ENCODE measurements around the gene C7orf57. TPM values are rescaled to one million over a fixed set of nuclear protein-coding genes. Genes with fewer than 3 reads are reported as not detected.
A peak's percentile ranks its signal among the peaks of the same experiment; 100 is the strongest.

Gene C7orf57
- total RNA-seq, 2 experiments from 2014 or later = 0.10 to 0.21 TPM

GRCh38 chr7:48041653-48041970 lies 6.3 kb downstream of the C7orf57 start:
- no peak for DNase-seq
- H3K4me3 Mint-ChIP-seq = no peak overlapping the region
- H3K36me3 Mint-ChIP-seq (ENCODE audit: low read depth) = no peaks in the 10 kb centered on the region
- peaks cover 21% of the 10 kb centered on the region for H3K27me3 Mint-ChIP-seq
- peaks cover 37% of the 10 kb centered on the region for H3K4me1 Mint-ChIP-seq
- CTCF ChIA-PET = interaction anchor here (0.8 kb wide), 1 partner anchor 18 kb away, joined by 3 read pairs; no protein-coding TSS in a partner anchor
- POLR2A ChIA-PET = no interaction called here
- no peaks in the 10 kb centered on the region for H3K9me3 Mint-ChIP-seq
- H3K27ac Mint-ChIP-seq = no peak overlapping the region

GRCh38 chr7:48042216-48042615 lies 6.9 kb downstream of the C7orf57 start:
- Mint-ChIP-seq H3K27ac (no peak overlapping the region), H3K9me3 (no peaks in the 10 kb centered on the region), H3K4me1 (peaks cover 37% of the 10 kb centered on the region), H3K4me3 (no peak overlapping the region), H3K36me3 (ENCODE audit: low read depth) (no peaks in the 10 kb centered on the region), H3K27me3 (peaks cover 14% of the 10 kb centered on the region)
- DNase-seq = no peak
- POLR2A ChIA-PET = no interaction called here
- CTCF ChIA-PET = no interaction called here

- ChIA-PET POLR2A (no interaction called here), CTCF (no interaction called here)
- Mint-ChIP-seq H3K4me3 (no peak overlapping the region), H3K4me1 (peaks cover 37% of the 10 kb centered on the region), H3K36me3 (ENCODE audit: low read depth) (no peaks in the 10 kb centered on the region), H3K27me3 (peaks cover 10% of the 10 kb centered on the region), H3K27ac (no peak overlapping the region), H3K9me3 (no peaks in the 10 kb centered on the region)
- DNase-seq = no peak
These were observed 7.3 kb downstream of the C7orf57 start for GRCh38 chr7:48042636-48043035.

- Mint-ChIP-seq H3K36me3 (ENCODE audit: low read depth) (no peaks in the 10 kb centered on the region), H3K27ac (no peak overlapping the region), H3K27me3 (peaks cover 1% of the 10 kb centered on the region), H3K9me3 (no peaks in the 10 kb centered on the region), H3K4me1 (peaks cover 37% of the 10 kb centered on the region), H3K4me3 (no peak overlapping the region)
- no peak for DNase-seq
- ChIA-PET CTCF (interaction anchor here (0.6 to 1.5 kb wide), 3 partner anchors 64 to 65 kb away, joined by 3 to 4 read pairs (median 3); no protein-coding TSS in a partner anchor), POLR2A (no interaction called here)
These were observed 9.9 kb downstream of the C7orf57 start for GRCh38 chr7:48045195-48045765.

- no peaks in the 10 kb centered on the region for H3K36me3 Mint-ChIP-seq (ENCODE audit: low read depth)
- DNase-seq = peak; percentile 44
- H3K4me3 Mint-ChIP-seq = no peak overlapping the region
- no peak overlapping the region for H3K27ac Mint-ChIP-seq
- H3K27me3 Mint-ChIP-seq = peaks cover 1% of the 10 kb centered on the region
- no peaks in the 10 kb centered on the region for H3K9me3 Mint-ChIP-seq
- ChIA-PET CTCF (no interaction called here), POLR2A (no interaction called here)
- peaks cover 33% of the 10 kb centered on the region for H3K4me1 Mint-ChIP-seq
These were observed 11.1 kb downstream of the C7orf57 start for GRCh38 chr7:48046458-48046857.

- Mint-ChIP-seq H3K4me3 (no peak overlapping the region), H3K27ac (no peak overlapping the region), H3K4me1 (peaks cover 22% of the 10 kb centered on the region), H3K9me3 (no peaks in the 10 kb centered on the region), H3K36me3 (ENCODE audit: low read depth) (no peaks in the 10 kb centered on the region), H3K27me3 (peaks cover 1% of the 10 kb centered on the region)
- ChIA-PET POLR2A (no interaction called here), CTCF (interaction anchor here (0.5 kb wide), 1 partner anchor 80 kb away, joined by 4 read pairs; no protein-coding TSS in a partner anchor)
- no peak for DNase-seq
These were observed 12.8 kb downstream of the C7orf57 start for GRCh38 chr7:48048113-48048512.

GRCh38 chr7:48049850-48050249 lies 14.5 kb downstream of the C7orf57 start:
- Mint-ChIP-seq H3K27ac (no peak overlapping the region), H3K4me3 (no peak overlapping the region), H3K4me1 (peaks cover 18% of the 10 kb centered on the region), H3K27me3 (peaks cover under 1% of the 10 kb centered on the region), H3K9me3 (peaks cover 3% of the 10 kb centered on the region), H3K36me3 (ENCODE audit: low read depth) (no peaks in the 10 kb centered on the region)
- CTCF ChIA-PET = interaction anchor here (1.6 kb wide), 1 partner anchor 14 kb away, joined by 4 read pairs; the partner anchor contains the start of gene C7orf57
- DNase-seq = no peak
- POLR2A ChIA-PET = no interaction called here

- CTCF ChIA-PET = interaction anchor here (2.2 kb wide), 1 partner anchor 57 kb away, joined by 4 read pairs; no protein-coding TSS in a partner anchor
- H3K4me3 Mint-ChIP-seq = no peak overlapping the region
These were observed 17.4 kb downstream of the C7orf57 start for GRCh38 chr7:48052748-48053147.

GRCh38 chr7:48053736-48054135 lies 18.4 kb downstream of the C7orf57 start:
- no peak for DNase-seq
- ChIA-PET CTCF (interaction anchor here (0.6 to 2.2 kb wide), 3 partner anchors 24 to 93 kb away, joined by 3 to 4 read pairs (median 4); no protein-coding TSS in a partner anchor), POLR2A (no interaction called here)
- Mint-ChIP-seq H3K27me3 (peaks cover 6% of the 10 kb centered on the region), H3K9me3 (peaks cover 5% of the 10 kb centered on the region), H3K4me3 (no peak overlapping the region), H3K4me1 (no peaks in the 10 kb centered on the region), H3K27ac (no peak overlapping the region), H3K36me3 (ENCODE audit: low read depth) (peaks cover 2% of the 10 kb centered on the region)

More at GRCh38 chr7:48052748-48053147, 17.4 kb downstream of the C7orf57 start:
- H3K36me3 Mint-ChIP-seq (ENCODE audit: low read depth) = peaks cover 2% of the 10 kb centered on the region
- peaks cover 6% of the 10 kb centered on the region for H3K27me3 Mint-ChIP-seq
- DNase-seq = no peak
- POLR2A ChIA-PET = no interaction called here
- H3K4me1 Mint-ChIP-seq = no peaks in the 10 kb centered on the region
- H3K27ac Mint-ChIP-seq = no peak overlapping the region
- peaks cover 5% of the 10 kb centered on the region for H3K9me3 Mint-ChIP-seq

- H3K27ac Mint-ChIP-seq = no peak overlapping the region
- peaks cover 14% of the 10 kb centered on the region for H3K27me3 Mint-ChIP-seq
- CTCF ChIA-PET = no interaction called here
These were observed 23.6 kb downstream of the C7orf57 start for GRCh38 chr7:48058990-48059389.

GRCh38 chr7:48059706-48060105 lies 24.4 kb downstream of the C7orf57 start:
- Mint-ChIP-seq H3K27ac (no peak overlapping the region), H3K4me3 (no peak overlapping the region)
- POLR2A ChIA-PET = no interaction called here

More at GRCh38 chr7:48058990-48059389, 23.6 kb downstream of the C7orf57 start:
- DNase-seq = no peak
- Mint-ChIP-seq H3K9me3 (peaks cover 12% of the 10 kb centered on the region), H3K36me3 (ENCODE audit: low read depth) (peaks cover 6% of the 10 kb centered on the region), H3K4me1 (peaks cover 2% of the 10 kb centered on the region), H3K4me3 (no peak overlapping the region)
- POLR2A ChIA-PET = no interaction called here

GRCh38 chr7:48063985-48064384 lies 28.6 kb downstream of the C7orf57 start:
- no peak for DNase-seq
- Mint-ChIP-seq H3K36me3 (ENCODE audit: low read depth) (peaks cover 4% of the 10 kb centered on the region), H3K4me3 (no peak overlapping the region), H3K4me1 (peaks cover 2% of the 10 kb centered on the region), H3K27me3 (peaks cover 8% of the 10 kb centered on the region), H3K9me3 (peaks cover 7% of the 10 kb centered on the region), H3K27ac (no peak overlapping the region)
- CTCF ChIA-PET = no interaction called here
- POLR2A ChIA-PET = no interaction called here

More at GRCh38 chr7:48059706-48060105, 24.4 kb downstream of the C7orf57 start:
- Mint-ChIP-seq H3K9me3 (peaks cover 10% of the 10 kb centered on the region), H3K36me3 (ENCODE audit: low read depth) (peaks cover 6% of the 10 kb centered on the region), H3K4me1 (peaks cover 2% of the 10 kb centered on the region), H3K27me3 (peaks cover 14% of the 10 kb centered on the region)
- CTCF ChIA-PET = interaction anchor here (1.4 kb wide), 1 partner anchor 18 kb away, joined by 3 read pairs; no protein-coding TSS in a partner anchor
- DNase-seq = no peak

- Mint-ChIP-seq H3K27ac (no peak overlapping the region), H3K27me3 (peaks cover 8% of the 10 kb centered on the region), H3K9me3 (peaks cover 10% of the 10 kb centered on the region), H3K4me3 (no peak overlapping the region), H3K4me1 (no peaks in the 10 kb centered on the region), H3K36me3 (ENCODE audit: low read depth) (peaks cover 7% of the 10 kb centered on the region)
- ChIA-PET POLR2A (no interaction called here), CTCF (interaction anchor here (1.1 kb wide), 1 partner anchor 9 kb away, joined by 4 read pairs; no protein-coding TSS in a partner anchor)
- no peak for DNase-seq
These were observed 32.1 kb downstream of the C7orf57 start for GRCh38 chr7:48067475-48067874.

GRCh38 chr7:48074204-48074654 lies 38.9 kb downstream of the C7orf57 start:
- no peak for DNase-seq
- Mint-ChIP-seq H3K9me3 (peaks cover 7% of the 10 kb centered on the region), H3K4me3 (no peak overlapping the region), H3K27me3 (no peaks in the 10 kb centered on the region), H3K36me3 (ENCODE audit: low read depth) (peaks cover 3% of the 10 kb centered on the region), H3K4me1 (peaks cover 6% of the 10 kb centered on the region), H3K27ac (no peak overlapping the region)
- ChIA-PET POLR2A (no interaction called here), CTCF (interaction anchor here (3.0 kb wide), 1 partner anchor 11 kb away, joined by 11 read pairs; no protein-coding TSS in a partner anchor)
